ENCODE results near the gene JOSD2.
"Not testable (repeated sequence)": the region's sequence is repeated elsewhere in the genome, so short reads cannot be mapped to it uniquely, and the experiment has no call there.

JOSD2 gene

GRCh38 chr19:50546527-50547221, 35.7 kb upstream of the JOSD2 start:
- DNase-seq: no peak

- DNase-seq: no peak
These were observed 32.0 kb upstream of the JOSD2 start for GRCh38 chr19:50542943-50543342.

- DNase-seq: no peak
These were observed 26.8 kb upstream of the JOSD2 start for GRCh38 chr19:50537769-50538230.

- DNase-seq: no peak
These were observed 26.3 kb upstream of the JOSD2 start for GRCh38 chr19:50537306-50537685.

GRCh38 chr19:50536662-50537305, 25.8 kb upstream of the JOSD2 start:
- no peak for DNase-seq

GRCh38 chr19:50535672-50536187, 24.7 kb upstream of the JOSD2 start:
- DNase-seq: no peak

- no peak for DNase-seq
These were observed 23.5 kb upstream of the JOSD2 start for GRCh38 chr19:50534478-50534877.

GRCh38 chr19:50532952-50533351, 22.0 kb upstream of the JOSD2 start:
- DNase-seq: no peak

- DNase-seq: no peak
These were observed 20.2 kb upstream of the JOSD2 start for GRCh38 chr19:50531171-50531612.

GRCh38 chr19:50528052-50528451, 17.1 kb upstream of the JOSD2 start:
- DNase-seq: not testable (repeated sequence)

- no peak for DNase-seq
These were observed 11.9 kb upstream of the JOSD2 start for GRCh38 chr19:50522881-50523280.

GRCh38 chr19:50520822-50521465, 10.0 kb upstream of the JOSD2 start:
- no peak for DNase-seq

GRCh38 chr19:50519006-50519575, 8.1 kb upstream of the JOSD2 start:
- no peak for DNase-seq

GRCh38 chr19:50518091-50519005, 7.4 kb upstream of the JOSD2 start:
- DNase-seq: no peak

GRCh38 chr19:50517704-50518075, 6.7 kb upstream of the JOSD2 start:
- DNase-seq: no peak

- no peak for DNase-seq
These were observed 6.1 kb upstream of the JOSD2 start for GRCh38 chr19:50516964-50517703.

- no peak for DNase-seq
These were observed 5.5 kb upstream of the JOSD2 start for GRCh38 chr19:50516456-50516855.

GRCh38 chr19:50515168-50515561, 4.2 kb upstream of the JOSD2 start:
- no peak for DNase-seq

- DNase-seq: peak; percentile 7
These were observed 3.6 kb upstream of the JOSD2 start for GRCh38 chr19:50514346-50515167.

- DNase-seq: no peak
These were observed 2.9 kb upstream of the JOSD2 start, which contains the start of gene ASPDH for GRCh38 chr19:50513746-50514345. ASPDH (minus strand) TSS chr19:50513913; CDS start chr19:50513823, 90 bp downstream.

Data from NCI-H446 treated with DMSO at 0.1 percent for 48 hours (cell line).